HepG2 (cell line): ENCODE measurements around the gene RDH11. TPM values are rescaled to one million over a fixed set of nuclear protein-coding genes. Genes with fewer than 3 reads are reported as not detected.

Experiments
- ATAC-seq: fragments of 200-7000 bp; cut with Tn5 transposase; 3 replicates; pipeline ENCODE4 v1.9.1; 2020; ENCODE audit warnings: mild to moderate bottlenecking, moderate library complexity
- BruUV-seq: library from RNA; stranded (reverse); fragments of 400-500 nt; replicated peaks from 2 replicates; lab custom pipeline; 2021; lab: Mats Ljungman, UMichigan
- CTCF ChIA-PET: fragments of 300-600 bp; formaldehyde crosslinking; extraction: SDS; loops from one replicate; lab custom pipeline; 2021; ENCODE audit warnings: low total read pairs, inconsistent platforms, low intra/inter-chr PET ratio; lab: Yijun Ruan, JAX
- POLR2A ChIA-PET: fragments of 350-600 bp; sonication (Branson Sonifier 250); formaldehyde crosslinking; loops from one replicate; lab custom pipeline; 2020; ENCODE audit warnings: antibody characterized with exemption, inconsistent platforms; lab: Yijun Ruan, JAX
- DNase-seq: peaks from one replicate; pipeline ENCODE4 v3.0.0-alpha.2; 2015; ENCODE audit warnings: low spot score
- FAIRE-seq: peaks from 3 replicates; lab custom pipeline; 2011; peaks lifted over from hg19 to GRCh38; lab: Jason Lieb, UNC
- H2AFZ ChIP-seq: one replicate; pipeline ENCODE4 v1.6.1; 2011; ENCODE audit warnings: low read length, inconsistent platforms
- H3K27ac ChIP-seq: fragments of 300-600 bp; 3 replicates; pipeline ENCODE4 v1.8.0; 2011; ENCODE audit warnings: mixed run types, mild to moderate bottlenecking, mixed read lengths, low read length, inconsistent platforms; ENCODE audit not compliant: insufficient read depth; ENCODE audit errors: extremely low read length
- H3K27me3 ChIP-seq, 2 experiments: fragments of 200-600 bp in 1 of 2; 2 replicates in 1 of 2; 3 replicates in 1 of 2; pipeline versions ENCODE4 v1.6.0 to v1.8.0; 2011; ENCODE audit warnings: low read length in 2 of 2, mild to moderate bottlenecking in 2 of 2, moderate library complexity in 2 of 2, inconsistent platforms in 1 of 2; ENCODE audit not compliant: insufficient read depth in 2 of 2, control insufficient read depth in 1 of 2
- H3K36me3 ChIP-seq, 2 experiments: fragments of 200-600 bp in 1 of 2; replicated peaks in 1 of 2; 2 replicates in 1 of 2; 3 replicates in 1 of 2; pipeline versions ENCODE4 v1.5.1 to v1.8.0; 2011; ENCODE audit warnings: low read length in 2 of 2, inconsistent platforms in 1 of 2; ENCODE audit not compliant: insufficient read depth in 2 of 2, control insufficient read depth in 1 of 2
- H3K4me1 ChIP-seq: 2 replicates; pipeline ENCODE4 v1.5.1; 2012; ENCODE audit warnings: low read length, inconsistent platforms; ENCODE audit not compliant: insufficient read depth
- H3K4me2 ChIP-seq: 2 replicates; pipeline ENCODE4 v1.6.0; 2011; ENCODE audit warnings: low read depth, low read length, inconsistent platforms
- H3K4me3 ChIP-seq, 3 experiments: fragments of 200-600 bp in 1 of 3; sonication (generic), shearing (Covaris generic) in 1 of 3; replicated peaks in 1 of 3; 2 replicates each; pipeline ENCODE4 v1.5.1; 2011 to 2016; ENCODE audit warnings: low read length in 3 of 3, inconsistent platforms in 2 of 3, low read depth in 2 of 3, mild to moderate bottlenecking in 2 of 3, control low read depth in 1 of 3, mixed read lengths in 1 of 3; ENCODE audit not compliant: insufficient read depth in 1 of 3
- H3K79me2 ChIP-seq: one replicate; pipeline ENCODE4 v1.6.1; 2011; ENCODE audit warnings: low read length, inconsistent platforms; ENCODE audit not compliant: insufficient read depth
- H3K9ac ChIP-seq: 2 replicates; pipeline ENCODE4 v1.6.0; 2011; ENCODE audit warnings: mild to moderate bottlenecking, low read depth, low read length, inconsistent platforms; ENCODE audit not compliant: insufficient read depth
- H3K9me3 ChIP-seq: 2 replicates; pipeline ENCODE4 v1.5.1; 2012; ENCODE audit warnings: mild to moderate bottlenecking, low read length
- H4K20me1 ChIP-seq: 2 replicates; pipeline ENCODE4 v1.6.0; 2011; ENCODE audit warnings: inconsistent platforms, mild to moderate bottlenecking, low read length, moderate library complexity; ENCODE audit not compliant: insufficient read depth
- FOSL1 ChIP-seq: sonication (generic); formaldehyde crosslinking; IDR thresholded peaks from 2 replicates; pipeline ENCODE4 v1.9.0; 2021; ENCODE audit warnings: missing genetic modification reagents, borderline replicate concordance
- MIER3 ChIP-seq: IDR thresholded peaks from 2 replicates; pipeline ENCODE4 v1.6.1; 2016; ENCODE audit warnings: missing compliant biosample characterization, borderline replicate concordance
- NCOA2 ChIP-seq: sonication (generic); formaldehyde crosslinking; IDR thresholded peaks from 2 replicates; pipeline ENCODE4 v1.8.0; 2022; ENCODE audit warnings: inconsistent platforms
- RAD21 ChIP-seq: fragments of 450-650 bp; formaldehyde crosslinking; IDR thresholded peaks from 2 replicates; pipeline ENCODE4 v1.5.0; 2020; ENCODE audit warnings: mild to moderate bottlenecking
- RFX5 ChIP-seq: IDR thresholded peaks from 2 replicates; pipeline ENCODE4 v1.6.1; 2011; ENCODE audit warnings: low read depth, low read length, improper control_type of control experiment
- SALL2 ChIP-seq: sonication (generic); formaldehyde crosslinking; IDR thresholded peaks from 2 replicates; pipeline ENCODE4 v1.8.1; 2023; ENCODE audit warnings: mild to moderate bottlenecking, missing genetic modification reagents, inconsistent platforms
- SATB2 ChIP-seq: sonication (generic); formaldehyde crosslinking; IDR thresholded peaks from 2 replicates; pipeline ENCODE4 v1.5.0; 2020; ENCODE audit warnings: missing genetic modification reagents
- SOX13 ChIP-seq, 3 experiments: fragments of 450-650 bp in 1 of 3; sonication (generic) in 1 of 3; formaldehyde crosslinking in 1 of 3; IDR thresholded peaks in 2 of 3; conservative IDR thresholded peaks in 1 of 3; 2 replicates each; pipeline versions ENCODE4 v1.5.0 to v1.6.1; 2016 to 2020; ENCODE audit warnings: antibody characterized with exemption in 1 of 3, mild to moderate bottlenecking in 1 of 3, missing compliant biosample characterization in 1 of 3, missing genetic modification reagents in 1 of 3, moderate library complexity in 1 of 3
- STAG1 ChIP-seq: sonication (generic); formaldehyde crosslinking; IDR thresholded peaks from 2 replicates; pipeline ENCODE4 v1.4.0; 2020; ENCODE audit warnings: missing genetic modification reagents
- TFAP4 ChIP-seq: sonication (generic); IDR thresholded peaks from 2 replicates; pipeline ENCODE4 v1.6.1; 2016; ENCODE audit warnings: low read depth, borderline replicate concordance
- XBP1 ChIP-seq: sonication (generic); formaldehyde crosslinking; IDR thresholded peaks from 2 replicates; pipeline ENCODE4 v1.5.0; 2020; ENCODE audit warnings: missing genetic modification reagents
- ZBTB21 ChIP-seq: sonication (generic); formaldehyde crosslinking; IDR thresholded peaks from 2 replicates; pipeline ENCODE4 v1.4.0; 2020; ENCODE audit warnings: missing genetic modification reagents
- ZMYM2 ChIP-seq: sonication (generic); formaldehyde crosslinking; IDR thresholded peaks from 2 replicates; pipeline ENCODE4 v1.8.0; 2022; ENCODE audit warnings: mild to moderate bottlenecking, missing genetic modification reagents
- ZNF121 ChIP-seq: sonication (generic); formaldehyde crosslinking; IDR thresholded peaks from 2 replicates; pipeline ENCODE4 v1.5.0; 2020; ENCODE audit warnings: mild to moderate bottlenecking, missing genetic modification reagents
- ZNF253 ChIP-seq: sonication (generic); formaldehyde crosslinking; IDR thresholded peaks from 2 replicates; pipeline ENCODE4 v1.8.0; 2022; ENCODE audit warnings: mild to moderate bottlenecking, missing genetic modification reagents, borderline replicate concordance
- ZNF446 ChIP-seq: sonication (generic); formaldehyde crosslinking; IDR thresholded peaks from 2 replicates; pipeline ENCODE4 v1.5.0; 2020; ENCODE audit warnings: mild to moderate bottlenecking, missing genetic modification reagents
- ZNF550 ChIP-seq: sonication (generic); formaldehyde crosslinking; IDR thresholded peaks from 2 replicates; pipeline ENCODE4 v1.4.0; 2020; ENCODE audit warnings: mild to moderate bottlenecking, missing genetic modification reagents, borderline replicate concordance
- ZNF556 ChIP-seq: sonication (generic); formaldehyde crosslinking; IDR thresholded peaks from 2 replicates; pipeline ENCODE4 v1.4.0; 2020; ENCODE audit warnings: mild to moderate bottlenecking, missing genetic modification reagents, borderline replicate concordance
- ZNF652 ChIP-seq: IDR thresholded peaks from 2 replicates; pipeline ENCODE4 v1.6.1; 2016; ENCODE audit warnings: low read depth, borderline replicate concordance
- ZXDC ChIP-seq: sonication (generic); formaldehyde crosslinking; IDR thresholded peaks from 2 replicates; pipeline ENCODE4 v1.5.0; 2020; ENCODE audit warnings: mild to moderate bottlenecking, missing genetic modification reagents
- ZZZ3 ChIP-seq: sonication (generic); formaldehyde crosslinking; IDR thresholded peaks from 2 replicates; pipeline ENCODE4 v1.4.0; 2020; ENCODE audit warnings: missing genetic modification reagents, mild to moderate bottlenecking, borderline replicate concordance
- WGBS: methylation state at CpG from one replicate; pipeline ENCODE4 v1.1.6; 2017; ENCODE audit warnings: low lambda C conversion rate; 5-methylcytosine and 5-hydroxymethylcytosine counted together
- in situ Hi-C: cut with HindIII; loops from 2 replicates; pipeline ENCODE4 v1.10.0; 2017; ENCODE audit warnings: low pct_unique_long_range_greater_than_20kb; ENCODE audit not compliant: extremely low pct_ligation_motif_present
- intact Hi-C: fragments of 100-400 bp; cut with micrococcal nuclease; formaldehyde crosslinking; loops from one replicate; pipeline ENCODE4 v1.10.0; 2022; ENCODE audit not compliant: unreplicated experiment
- polyA plus RNA-seq, 8 experiments: library from polyadenylated mRNA; depleted of rRNA in 3 of 8; stranded (reverse) in 7 of 8; unstranded in 1 of 8; fragments of >200 nt; fragmentation: Illumina TruSeq in 4 of 8; extraction: Trizol in 4 of 8; gene quantifications; 2 replicates each; pipeline versions ENCODE4 v1.2.1 to v1.2.3, GENCODE V29; 2011 to 2016; ENCODE audit warnings: low read depth in 4 of 8, missing spikeins in 1 of 8, mixed read lengths in 1 of 8; ENCODE audit not compliant: insufficient read depth in 1 of 8
- total RNA-seq, 5 experiments: library from RNA; depleted of rRNA; stranded (reverse); fragments of >200 nt; fragmentation: Illumina TruSeq; extraction: Trizol; gene quantifications; 2 replicates each; pipeline ENCODE4 v1.2.3, GENCODE V29; 2016; ENCODE audit warnings: low read depth in 1 of 5

Gene RDH11
- total and polyA plus RNA-seq, 2 of the 13 experiments (the other 11 are each of a cell fraction or from before 2014, with no cell fraction given), result 106 to 131 TPM

- FAIRE-seq (peak; percentile 93), DNase-seq (peak; percentile 56)
- TF ChIP-seq FOSL1 (CRISPR knock-in tag), result no peak
- TF ChIP-seq ZNF550 (CRISPR knock-in tag), result no peak
- no peak for TF ChIP-seq MIER3 (CRISPR knock-in tag)
- no peak for TF ChIP-seq ZZZ3 (CRISPR knock-in tag)
- peak; percentile 90 for TF ChIP-seq STAG1 (CRISPR knock-in tag)
- TF ChIP-seq ZXDC (CRISPR knock-in tag), result no peak
- no peak for TF ChIP-seq SATB2 (CRISPR knock-in tag)
- TF ChIP-seq RAD21 (CRISPR knock-in tag), result peak; percentile 80
- TF ChIP-seq XBP1 (CRISPR knock-in tag), result no peak
- TF ChIP-seq NCOA2 (CRISPR knock-in tag), result no peak
- TF ChIP-seq ZNF253 (CRISPR knock-in tag), result no peak
- TF ChIP-seq ZBTB21 (CRISPR knock-in tag), result no peak
- TF ChIP-seq ZNF121 (CRISPR knock-in tag), result peak; percentile 86
- no peak for TF ChIP-seq ZMYM2
- TF ChIP-seq TFAP4, result peak; percentile 67; the same call in 1 of the 2 replicates
- TF ChIP-seq SALL2 (CRISPR knock-in tag), result no peak
- TF ChIP-seq ZNF446 (CRISPR knock-in tag), result no peak
- TF ChIP-seq SOX13 (IDR thresholded peaks at IDR 0.05), result no peak
- 0 out of 4 replicates have a peak, but pooled peaks of 1 of the 2 experiments have one; percentile 20 for TF ChIP-seq SOX13 (CRISPR knock-in tag; conservative IDR thresholded peaks at IDR 0.05 in 1 of 2, IDR thresholded peaks at IDR 0.05 in 1 of 2)
- TF ChIP-seq RFX5, result no peak
- TF ChIP-seq ZNF556 (CRISPR knock-in tag), result no peak
- TF ChIP-seq ZNF652 (CRISPR knock-in tag), result peak; percentile 59; the same call in 1 of the 2 replicates
Measured at GRCh38 chr14:67666750-67667449, 28.7 kb downstream of the RDH11 start.

More at GRCh38 chr14:67666750-67667449, 28.7 kb downstream of the RDH11 start:
- CTCF ChIA-PET, result interaction anchor here (1.1 to 5.4 kb wide), 5 partner anchors 48 to 240 kb away, joined by 3 to 49 read pairs (median 11); partner anchors contain the start of genes ARG2 and PIGH
- Histone ChIP-seq H3K27ac (no peak overlapping the region), H3K79me2 (peaks cover 36% of the 10 kb centered on the region), H3K4me2 (no peak overlapping the region), H4K20me1 (no peaks in the 10 kb centered on the region), H3K9ac (no peak overlapping the region), H3K36me3 (no peaks in the 10 kb centered on the region; a peak in 2 of 5 replicates), H3K9me3 (no peaks in the 10 kb centered on the region), H3K4me3 (no peak overlapping the region), H3K4me1 (no peaks in the 10 kb centered on the region), H2AFZ (no peak overlapping the region), H3K27me3 (no peaks in the 10 kb centered on the region)
- in situ Hi-C loops (loop anchor here (5.0 to 10.0 kb wide), 3 partner anchors 35 to 82 kb away; partner anchors contain the start of genes ARG2 and RDH12), intact Hi-C loops (loop anchor here (1.0 to 10.0 kb wide), 5 partner anchors 37 to 242 kb away; no protein-coding TSS in a partner anchor)
- no TSS peak for BruUV-seq
- POLR2A ChIA-PET, result interaction anchor here (0.9 to 1.2 kb wide), 6 partner anchors 12 to 133 kb away, joined by 3 to 7 read pairs (median 3); partner anchors contain the start of genes ARG2, PIGH and PLEKHH1
- peak; percentile 90 for ATAC-seq
- 39% methylated on average over 1 of the region's 1 CpG for WGBS
